NCI-H2081 treated with DMSO at 0.1 percent for 48 hours (cell line): ENCODE results near the gene ATP6V1G2.
"Not testable (repeated sequence)": the region's sequence is repeated elsewhere in the genome, so short reads cannot be mapped to it uniquely, and the experiment has no call there.

Experiments
- DNase-seq: peaks from one replicate; lab custom pipeline; 2025; lab: John Stamatoyannopoulos, UW

Gene ATP6V1G2

DNA sequence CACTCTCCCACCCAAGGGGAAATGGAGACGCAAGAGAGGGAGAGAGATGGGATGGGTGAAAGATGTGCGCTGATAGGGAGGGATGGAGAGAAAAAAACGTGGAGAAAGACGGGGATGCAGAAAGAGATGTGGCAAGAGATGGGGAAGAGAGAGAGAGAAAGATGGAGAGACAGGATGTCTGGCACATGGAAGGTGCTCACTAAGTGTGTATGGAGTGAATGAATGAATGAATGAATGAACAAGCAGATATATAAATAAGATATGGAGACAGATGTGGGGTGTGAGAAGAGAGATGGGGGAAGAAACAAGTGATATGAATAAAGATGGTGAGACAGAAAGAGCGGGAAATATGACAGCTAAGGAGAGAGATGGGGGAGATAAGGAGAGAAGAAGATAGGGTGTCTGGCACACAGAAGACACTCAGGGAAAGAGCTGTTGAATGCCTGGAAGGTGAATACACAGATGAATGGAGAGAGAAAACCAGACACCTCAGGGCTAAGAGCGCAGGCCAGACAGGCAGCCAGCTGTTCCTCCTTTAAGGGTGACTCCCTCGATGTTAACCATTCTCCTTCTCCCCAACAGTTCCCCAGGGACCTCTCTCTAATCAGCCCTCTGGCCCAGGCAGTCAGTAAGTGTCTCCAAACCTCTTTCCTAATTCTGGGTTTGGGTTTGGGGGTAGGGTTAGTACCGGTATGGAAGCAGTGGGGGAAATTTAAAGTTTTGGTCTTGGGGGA is 29.7 kb upstream of the ATP6V1G2 start:
- no peak for DNase-seq

DNA sequence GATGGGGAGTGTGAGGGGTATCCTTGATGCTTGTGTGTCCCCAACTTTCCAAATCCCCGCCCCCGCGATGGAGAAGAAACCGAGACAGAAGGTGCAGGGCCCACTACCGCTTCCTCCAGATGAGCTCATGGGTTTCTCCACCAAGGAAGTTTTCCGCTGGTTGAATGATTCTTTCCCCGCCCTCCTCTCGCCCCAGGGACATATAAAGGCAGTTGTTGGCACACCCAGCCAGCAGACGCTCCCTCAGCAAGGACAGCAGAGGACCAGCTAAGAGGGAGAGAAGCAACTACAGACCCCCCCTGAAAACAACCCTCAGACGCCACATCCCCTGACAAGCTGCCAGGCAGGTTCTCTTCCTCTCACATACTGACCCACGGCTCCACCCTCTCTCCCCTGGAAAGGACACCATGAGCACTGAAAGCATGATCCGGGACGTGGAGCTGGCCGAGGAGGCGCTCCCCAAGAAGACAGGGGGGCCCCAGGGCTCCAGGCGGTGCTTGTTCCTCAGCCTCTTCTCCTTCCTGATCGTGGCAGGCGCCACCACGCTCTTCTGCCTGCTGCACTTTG is 29.0 kb upstream of the ATP6V1G2 start, which contains the start of gene TNF:
TNF (plus strand) TSS at position 231 of the 567 bp plus-strand sequence; CDS start at position 408, 177 bp downstream.
- no peak for DNase-seq

DNA sequence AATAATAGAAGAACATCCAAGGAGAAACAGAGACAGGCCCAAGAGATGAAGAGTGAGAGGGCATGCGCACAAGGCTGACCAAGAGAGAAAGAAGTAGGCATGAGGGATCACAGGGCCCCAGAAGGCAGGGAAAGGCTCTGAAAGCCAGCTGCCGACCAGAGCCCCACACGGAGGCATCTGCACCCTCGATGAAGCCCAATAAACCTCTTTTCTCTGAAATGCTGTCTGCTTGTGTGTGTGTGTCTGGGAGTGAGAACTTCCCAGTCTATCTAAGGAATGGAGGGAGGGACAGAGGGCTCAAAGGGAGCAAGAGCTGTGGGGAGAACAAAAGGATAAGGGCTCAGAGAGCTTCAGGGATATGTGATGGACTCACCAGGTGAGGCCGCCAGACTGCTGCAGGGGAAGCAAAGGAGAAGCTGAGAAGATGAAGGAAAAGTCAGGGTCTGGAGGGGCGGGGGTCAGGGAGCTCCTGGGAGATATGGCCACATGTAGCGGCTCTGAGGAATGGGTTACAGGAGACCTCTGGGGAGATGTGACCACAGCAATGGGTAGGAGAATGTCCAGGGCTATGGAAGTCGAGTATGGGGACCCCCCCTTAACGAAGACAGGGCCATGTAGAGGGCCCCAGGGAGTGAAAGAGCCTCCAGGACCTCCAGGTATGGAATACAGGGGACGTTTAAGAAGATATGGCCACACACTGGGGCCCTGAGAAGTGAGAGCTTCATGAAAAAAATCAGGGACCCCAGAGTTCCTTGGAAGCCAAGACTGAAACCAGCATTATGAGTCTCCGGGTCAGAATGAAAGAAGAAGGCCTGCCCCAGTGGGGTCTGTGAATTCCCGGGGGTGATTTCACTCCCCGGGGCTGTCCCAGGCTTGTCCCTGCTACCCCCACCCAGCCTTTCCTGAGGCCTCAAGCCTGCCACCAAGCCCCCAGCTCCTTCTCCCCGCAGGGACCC is 28.0 kb upstream of the ATP6V1G2 start:
- no peak for DNase-seq

DNA sequence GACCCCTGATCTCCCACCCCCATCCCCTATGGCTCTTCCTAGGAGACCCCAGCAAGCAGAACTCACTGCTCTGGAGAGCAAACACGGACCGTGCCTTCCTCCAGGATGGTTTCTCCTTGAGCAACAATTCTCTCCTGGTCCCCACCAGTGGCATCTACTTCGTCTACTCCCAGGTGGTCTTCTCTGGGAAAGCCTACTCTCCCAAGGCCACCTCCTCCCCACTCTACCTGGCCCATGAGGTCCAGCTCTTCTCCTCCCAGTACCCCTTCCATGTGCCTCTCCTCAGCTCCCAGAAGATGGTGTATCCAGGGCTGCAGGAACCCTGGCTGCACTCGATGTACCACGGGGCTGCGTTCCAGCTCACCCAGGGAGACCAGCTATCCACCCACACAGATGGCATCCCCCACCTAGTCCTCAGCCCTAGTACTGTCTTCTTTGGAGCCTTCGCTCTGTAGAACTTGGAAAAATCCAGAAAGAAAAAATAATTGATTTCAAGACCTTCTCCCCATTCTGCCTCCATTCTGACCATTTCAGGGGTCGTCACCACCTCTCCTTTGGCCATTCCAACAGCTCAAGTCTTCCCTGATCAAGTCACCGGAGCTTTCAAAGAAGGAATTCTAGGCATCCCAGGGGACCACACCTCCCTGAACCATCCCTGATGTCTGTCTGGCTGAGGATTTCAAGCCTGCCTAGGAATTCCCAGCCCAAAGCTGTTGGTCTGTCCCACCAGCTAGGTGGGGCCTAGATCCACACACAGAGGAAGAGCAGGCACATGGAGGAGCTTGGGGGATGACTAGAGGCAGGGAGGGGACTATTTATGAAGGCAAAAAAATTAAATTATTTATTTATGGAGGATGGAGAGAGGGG is 27.1 kb upstream of the ATP6V1G2 start:
- no peak for DNase-seq

DNA sequence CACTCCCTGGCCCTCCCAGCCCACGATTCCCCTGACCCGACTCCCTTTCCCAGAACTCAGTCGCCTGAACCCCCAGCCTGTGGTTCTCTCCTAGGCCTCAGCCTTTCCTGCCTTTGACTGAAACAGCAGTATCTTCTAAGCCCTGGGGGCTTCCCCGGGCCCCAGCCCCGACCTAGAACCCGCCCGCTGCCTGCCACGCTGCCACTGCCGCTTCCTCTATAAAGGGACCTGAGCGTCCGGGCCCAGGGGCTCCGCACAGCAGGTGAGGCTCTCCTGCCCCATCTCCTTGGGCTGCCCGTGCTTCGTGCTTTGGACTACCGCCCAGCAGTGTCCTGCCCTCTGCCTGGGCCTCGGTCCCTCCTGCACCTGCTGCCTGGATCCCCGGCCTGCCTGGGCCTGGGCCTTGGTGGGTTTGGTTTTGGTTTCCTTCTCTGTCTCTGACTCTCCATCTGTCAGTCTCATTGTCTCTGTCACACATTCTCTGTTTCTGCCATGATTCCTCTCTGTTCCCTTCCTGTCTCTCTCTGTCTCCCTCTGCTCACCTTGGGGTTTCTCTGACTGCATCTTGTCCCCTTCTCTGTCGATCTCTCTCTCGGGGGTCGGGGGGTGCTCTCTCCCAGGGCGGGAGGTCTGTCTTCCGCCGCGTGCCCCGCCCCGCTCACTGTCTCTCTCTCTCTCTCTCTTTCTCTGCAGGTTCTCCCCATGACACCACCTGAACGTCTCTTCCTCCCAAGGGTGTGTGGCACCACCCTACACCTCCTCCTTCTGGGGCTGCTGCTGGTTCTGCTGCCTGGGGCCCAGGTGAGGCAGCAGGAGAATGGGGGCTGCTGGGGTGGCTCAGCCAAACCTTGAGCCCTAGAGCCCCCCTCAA is 25.9 kb upstream of the ATP6V1G2 start, which contains the start of gene LTA:
LTA (plus strand) TSS at position 249 of the 871 bp plus-strand sequence; CDS start at position 703, 454 bp downstream.
- no peak for DNase-seq

DNA sequence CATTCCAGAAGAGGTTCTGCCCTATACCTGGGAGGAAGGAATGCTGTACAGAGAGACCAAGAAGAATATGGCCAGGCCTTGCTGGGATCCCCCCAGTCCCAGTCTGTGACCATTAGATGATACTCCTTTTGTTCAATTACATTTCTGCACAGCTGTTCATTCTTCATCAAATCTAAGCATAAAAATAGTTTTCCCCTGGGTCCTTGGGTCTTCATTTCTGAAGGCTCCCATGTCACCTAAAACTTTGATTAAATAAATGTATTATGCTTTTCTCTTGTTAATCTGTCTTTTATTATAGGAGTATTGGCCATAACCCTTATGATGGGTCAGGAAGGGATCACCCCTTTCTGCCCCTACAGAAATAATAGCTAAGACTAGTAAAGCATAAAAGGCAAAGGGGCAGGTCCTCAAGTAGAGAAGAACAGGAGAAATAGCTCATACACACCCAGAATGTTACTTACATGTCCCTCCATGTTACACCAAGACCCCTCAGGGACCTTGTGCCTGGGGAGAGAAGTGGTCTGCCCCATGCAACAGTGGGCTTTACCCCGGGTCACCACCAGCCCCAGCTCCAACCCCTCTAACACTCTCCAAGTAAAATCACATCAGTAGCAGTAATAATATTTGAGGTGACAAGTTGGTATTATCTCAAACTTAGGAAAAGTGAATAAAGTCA is 23.6 kb upstream of the ATP6V1G2 start:
- DNase-seq: no peak

DNA sequence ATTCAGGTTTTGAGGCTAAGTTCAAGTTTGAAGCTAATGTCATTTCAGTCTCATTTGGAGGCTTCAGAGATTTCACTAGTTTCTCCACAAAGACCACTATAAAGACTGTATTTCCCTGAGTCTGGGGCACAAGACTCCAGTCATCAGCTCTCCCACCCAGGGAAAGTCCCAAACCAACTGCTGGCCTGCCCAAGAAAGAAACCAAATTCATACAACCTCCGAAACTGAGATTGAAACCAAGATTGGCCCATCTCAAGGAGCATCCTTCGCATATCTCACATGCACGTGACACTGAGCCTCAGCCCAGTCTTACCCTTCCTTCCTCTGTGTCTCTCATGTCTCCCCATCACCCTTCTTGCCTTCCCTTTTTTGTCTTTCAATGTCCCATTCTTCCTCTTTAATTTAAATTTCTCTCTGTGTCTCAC is 22.1 kb upstream of the ATP6V1G2 start:
- no peak for DNase-seq

DNA sequence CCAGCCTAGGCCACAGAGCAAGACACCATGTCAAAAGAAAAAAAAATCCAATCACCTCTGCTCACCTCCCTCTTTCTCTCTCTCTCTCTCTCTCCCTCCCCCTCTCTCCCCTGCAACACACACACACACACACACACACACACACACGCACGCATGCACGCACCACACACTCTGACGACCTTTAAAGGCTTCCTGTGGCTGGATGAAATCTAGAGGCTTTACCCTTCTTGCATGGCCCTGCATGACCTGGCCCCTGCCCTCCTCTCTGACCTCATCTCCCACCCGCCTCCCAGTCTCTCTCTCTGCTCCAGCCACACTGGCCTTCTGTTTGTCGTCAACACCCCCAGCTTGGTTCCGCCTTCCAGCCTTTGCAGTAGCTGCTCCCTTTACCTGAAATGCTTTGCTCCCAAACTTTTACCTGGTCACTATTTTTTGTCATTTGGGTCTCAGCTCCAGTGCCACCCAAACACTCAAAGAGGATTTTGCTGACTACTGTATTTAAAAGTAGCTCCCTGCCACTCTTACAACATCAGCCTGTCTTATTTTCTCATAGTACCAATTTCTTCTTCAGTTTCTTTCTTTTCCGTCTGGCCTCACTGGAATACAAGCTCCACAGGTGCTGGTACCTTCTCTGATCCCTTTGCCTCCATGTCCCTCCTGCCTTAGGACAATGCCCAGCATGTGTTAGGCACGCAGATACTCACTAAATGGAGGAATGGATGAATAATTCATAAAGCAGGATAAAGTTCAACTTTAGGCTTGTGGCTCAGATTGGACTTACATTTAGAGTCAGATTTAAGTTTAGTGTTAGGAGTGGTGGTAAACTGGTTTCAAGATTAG is 21.3 kb upstream of the ATP6V1G2 start:
- no peak for DNase-seq

DNA sequence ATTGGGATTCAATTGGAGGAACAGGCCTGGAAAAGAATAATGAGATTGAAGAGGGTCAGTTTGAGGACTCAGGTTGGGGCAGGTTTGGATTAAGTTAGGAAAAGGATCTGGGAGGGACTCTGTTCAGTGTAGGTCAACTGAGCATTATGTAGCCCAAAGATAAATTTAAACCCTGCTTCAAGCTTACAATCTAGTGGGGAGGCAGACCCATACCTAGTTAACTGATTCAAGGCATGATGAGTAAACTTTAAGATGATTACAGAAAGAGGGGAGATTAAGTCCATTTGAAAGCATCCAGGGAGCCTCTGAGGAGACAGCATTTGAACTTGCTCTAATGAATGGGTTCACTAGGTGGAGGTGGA is 14.3 kb upstream of the ATP6V1G2 start:
- DNase-seq: no peak

DNA sequence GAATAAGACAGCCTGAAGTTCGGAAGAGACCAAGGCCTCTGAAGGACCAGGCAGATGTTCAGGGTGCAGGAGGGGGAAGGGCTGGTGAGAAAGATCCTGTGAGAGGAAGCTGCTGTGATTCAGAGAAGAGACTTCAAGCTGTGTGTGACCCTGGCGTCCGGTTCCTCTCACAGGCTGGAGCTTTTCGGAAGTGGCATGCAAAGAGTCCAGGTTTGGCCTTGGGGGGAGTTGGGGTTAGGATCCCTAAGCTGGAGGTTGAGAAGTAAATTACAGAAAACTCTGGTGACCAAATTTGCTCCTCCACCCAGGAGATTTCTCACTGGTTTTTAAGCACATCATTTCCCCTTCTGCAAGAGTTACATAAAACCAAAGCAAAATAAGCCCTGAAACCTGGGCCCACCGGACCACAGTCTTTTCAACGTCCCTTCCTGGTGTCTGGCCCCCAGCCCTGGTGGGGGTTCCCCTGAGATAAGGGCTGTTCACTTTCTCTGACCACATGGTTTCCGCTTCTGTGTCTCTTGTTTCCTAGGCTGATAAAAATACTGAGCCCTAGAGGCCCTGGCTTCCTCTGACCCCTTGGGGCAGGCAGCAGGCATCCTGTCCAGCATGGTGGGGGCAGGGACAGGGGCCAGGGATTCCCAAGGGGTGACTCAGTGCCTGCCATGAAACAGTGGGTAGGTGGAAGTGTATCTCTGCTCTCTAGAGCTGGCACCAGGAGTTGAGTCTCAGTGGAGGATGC is 13.7 kb upstream of the ATP6V1G2 start:
- DNase-seq: no peak

DNA sequence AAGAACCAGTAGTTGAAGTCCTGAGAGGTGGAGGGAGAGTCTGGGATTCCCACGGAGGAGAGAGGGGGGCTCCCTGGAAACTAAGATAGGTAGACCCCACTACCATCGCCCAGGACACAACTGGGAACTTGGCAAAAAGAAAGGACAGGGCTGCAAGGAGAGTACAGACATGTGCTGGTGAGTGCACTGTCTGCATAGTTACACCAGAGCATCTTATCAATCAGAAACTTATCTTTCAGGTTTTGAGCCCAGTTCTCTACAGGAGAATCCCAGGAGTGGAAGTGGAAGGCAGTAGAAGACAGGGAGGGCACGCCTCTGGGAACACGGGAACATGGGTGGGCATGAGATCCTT is 13.2 kb upstream of the ATP6V1G2 start:
- DNase-seq: no peak

DNA sequence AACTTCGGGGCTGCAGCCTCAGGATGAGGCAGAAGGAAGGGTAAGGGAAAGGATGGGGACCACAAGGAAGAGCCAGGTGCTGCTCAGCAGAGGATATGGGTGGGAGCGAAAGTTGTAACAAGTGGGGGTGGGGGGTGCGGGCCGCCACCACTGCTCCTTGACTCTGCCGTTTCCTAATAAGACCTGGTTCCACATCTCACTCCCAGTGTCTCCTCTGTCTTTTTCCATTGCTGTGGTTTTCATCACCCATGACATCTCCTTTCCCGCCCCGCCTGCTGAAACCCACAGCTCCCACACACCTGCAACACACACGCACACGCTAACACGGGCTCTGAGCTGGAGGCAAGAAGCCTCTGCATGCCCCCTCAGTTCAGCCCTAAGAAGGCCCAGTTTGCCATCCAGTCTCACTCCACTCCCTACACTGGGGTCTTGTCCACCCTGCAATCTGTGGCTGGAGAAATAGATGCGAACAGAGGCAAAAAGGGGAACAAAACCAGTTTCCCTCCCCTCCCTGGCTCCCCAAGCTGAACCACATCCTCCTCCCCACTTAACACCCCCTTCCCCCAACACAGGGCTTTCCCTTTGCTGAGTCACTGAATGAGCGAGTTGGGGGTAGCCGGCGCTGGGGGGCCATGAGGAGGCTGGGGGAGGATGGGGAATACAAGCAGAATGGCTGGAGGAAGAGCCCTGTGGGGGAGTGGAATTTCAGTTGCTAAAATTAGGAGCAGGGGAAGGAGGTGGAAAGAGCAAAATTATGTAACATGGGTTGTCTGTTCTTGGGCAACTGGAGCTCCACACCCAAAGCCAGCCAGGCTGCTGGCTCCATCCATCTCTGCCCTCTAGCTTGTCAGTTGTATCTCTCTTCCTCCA is 12.5 kb upstream of the ATP6V1G2 start:
- no peak for DNase-seq

DNA sequence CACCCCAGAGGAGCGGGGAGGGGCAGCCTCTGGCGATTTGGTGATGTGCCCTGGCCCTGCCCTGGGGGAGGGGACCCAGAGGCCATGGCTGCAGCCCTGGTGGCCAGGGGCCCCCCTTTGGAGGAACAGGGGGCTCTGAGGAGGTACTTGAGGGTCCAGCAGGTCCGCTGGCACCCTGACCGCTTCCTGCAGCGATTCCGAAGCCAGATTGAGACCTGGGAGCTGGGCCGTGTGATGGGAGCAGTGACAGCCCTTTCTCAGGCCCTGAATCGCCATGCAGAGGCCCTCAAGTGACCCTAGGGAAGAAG is 11.9 kb upstream of the ATP6V1G2 start:
- DNase-seq: no peak

DNA sequence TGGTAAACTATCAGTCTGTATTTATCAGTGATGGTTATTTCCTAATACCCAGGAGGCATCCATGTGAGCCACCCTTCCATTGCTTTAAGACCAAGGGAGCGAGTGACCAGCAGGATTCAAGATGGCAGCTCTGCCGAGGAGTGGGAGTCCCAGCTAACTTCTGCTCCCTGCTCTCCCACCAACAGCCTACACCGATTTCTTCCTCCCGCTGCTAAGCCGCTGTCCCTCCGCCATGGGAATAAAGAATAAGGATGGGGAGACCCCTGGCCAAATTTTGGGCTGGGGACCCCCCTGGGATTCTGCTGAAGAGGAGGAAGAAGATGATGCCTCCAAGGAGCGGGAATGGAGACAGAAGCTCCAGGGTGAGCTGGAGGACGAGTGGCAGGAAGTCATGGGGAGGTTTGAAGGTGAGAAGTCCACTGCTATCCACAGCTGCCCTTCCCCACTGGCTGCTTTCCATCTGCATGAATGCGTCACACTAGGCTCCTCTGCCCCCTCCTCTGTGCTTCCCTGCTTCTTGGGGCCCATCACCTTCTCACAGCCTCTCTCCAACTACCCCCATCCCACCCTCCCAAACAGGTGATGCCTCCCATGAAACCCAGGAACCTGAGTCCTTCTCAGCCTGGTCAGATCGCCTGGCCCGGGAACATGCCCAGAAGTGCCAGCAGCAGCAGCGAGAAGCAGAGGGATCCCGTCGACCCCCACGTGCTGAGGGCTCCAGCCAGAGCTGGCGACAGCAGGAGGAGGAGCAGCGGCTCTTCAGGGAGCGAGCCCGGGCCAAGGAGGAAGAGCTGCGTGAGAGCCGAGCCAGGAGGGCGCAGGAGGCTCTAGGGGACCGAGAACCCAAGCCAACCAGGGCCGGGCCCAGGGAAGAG is 11.3 kb upstream of the ATP6V1G2 start:
- no peak for DNase-seq

DNA sequence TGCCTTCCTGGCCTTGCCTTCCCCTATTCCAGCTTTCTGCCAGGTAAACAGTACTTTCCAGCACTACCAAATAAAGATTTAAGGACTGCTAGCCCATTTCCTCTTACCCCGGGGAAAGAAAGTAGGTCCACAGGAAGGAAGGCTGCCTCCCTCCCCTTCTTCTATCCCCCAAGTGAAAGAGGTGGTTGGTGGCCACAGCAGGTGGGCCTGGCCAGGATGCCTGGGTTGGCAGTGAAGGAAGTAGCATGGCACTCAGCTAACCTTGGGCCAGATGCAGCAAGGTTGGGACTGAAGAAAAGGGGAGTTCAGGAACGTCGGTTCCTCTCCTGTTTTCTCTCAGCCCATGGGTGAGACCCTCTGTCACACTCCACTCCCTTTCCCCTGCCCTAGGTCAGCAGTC is 9.9 kb upstream of the ATP6V1G2 start:
- no peak for DNase-seq

DNA sequence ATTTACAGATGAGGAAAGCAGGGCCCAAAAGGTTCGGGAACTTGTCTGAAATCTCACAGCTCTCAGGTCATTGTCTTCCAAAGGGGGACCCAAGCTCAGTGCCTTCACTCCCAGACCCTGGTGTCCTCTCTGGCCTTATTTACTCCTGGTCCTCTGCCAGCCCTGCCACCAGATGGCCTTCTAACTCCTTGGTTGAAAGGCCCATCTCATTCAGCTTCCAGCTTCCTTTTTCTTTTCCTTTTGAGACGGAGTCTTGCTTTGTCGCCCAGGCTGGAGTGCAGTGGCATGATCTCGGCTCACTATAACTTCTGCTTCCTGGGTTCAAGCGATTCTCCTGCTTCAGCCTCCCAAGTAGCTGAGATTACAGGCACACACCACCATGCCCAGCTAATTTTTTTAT is 5.0 kb upstream of the ATP6V1G2 start:
- not testable (repeated sequence) for DNase-seq

DNA sequence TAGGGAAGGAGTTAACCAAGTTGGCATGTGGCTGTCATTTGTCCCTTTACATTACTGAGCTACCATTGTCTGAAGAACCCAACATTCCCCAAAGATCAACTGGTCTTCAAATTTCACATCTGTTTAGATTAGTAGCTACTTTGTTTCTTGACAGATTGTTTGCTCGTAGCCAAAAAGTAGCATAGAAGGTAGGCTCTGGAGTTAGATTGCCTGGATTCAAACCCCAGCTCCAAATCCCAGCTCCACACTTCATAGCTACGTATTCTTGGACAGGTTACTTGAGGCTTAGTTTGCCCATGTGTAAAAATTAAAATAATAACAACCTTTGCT is 2.1 kb upstream of the ATP6V1G2 start:
- DNase-seq: no peak
